SH-SY5Y (cell line): ENCODE measurements around the gene ZBED2.

Source experiments
- GATA2 ChIP-seq: IDR thresholded peaks from 2 replicates; pipeline ENCODE4 v1.6.1; 2011; ENCODE audit warnings: mild to moderate bottlenecking, low read depth, low read length
- GATA3 ChIP-seq: IDR thresholded peaks from 2 replicates; pipeline ENCODE4 v1.6.1; 2011; ENCODE audit warnings: low read depth, mild to moderate bottlenecking, low read length, moderate library complexity

- no peak for TF ChIP-seq GATA3
- TF ChIP-seq GATA2 = no peak
These were observed 31.9 kb upstream of the ZBED2 start for GRCh38 chr3:111627092-111627491.
